ENCODE data around the gene IFITM1. TPM values are rescaled to one million over a fixed set of nuclear protein-coding genes. Genes with fewer than 3 reads are reported as not detected.
A peak's percentile ranks its signal among the peaks of the same experiment; 100 is the strongest.
"Not testable (repeated sequence)": the region's sequence is repeated elsewhere in the genome, so short reads cannot be mapped to it uniquely, and the experiment has no call there.

Gene IFITM1
- total and polyA plus RNA-seq, 2 experiments from 2014 or later, result 98.0 to 159 TPM

GRCh38 chr11:306645-307371, 7.0 kb upstream of the IFITM1 start:
- 89% methylated on average over 17 of the region's 17 CpGs for WGBS (ENCODE audit: low lambda C conversion rate, missing lambda C conversion rate)
- no peaks in the 10 kb centered on the region for H3K9me3 ChIP-seq (ENCODE audit: low read depth)

GRCh38 chr11:307766-308708, 5.8 kb upstream of the IFITM1 start, which contains the start of gene IFITM2:
IFITM2 (plus strand) TSS chr11:307816; CDS start chr11:308193, 377 bp downstream.
- 16% methylated on average over 19 of the region's 28 CpGs for WGBS (ENCODE audit: low lambda C conversion rate, missing lambda C conversion rate)
- peak within 1 kb of the TSS; percentile 82 for H3K27ac ChIP-seq
- not testable (repeated sequence) for H3K4me3 ChIP-seq; H3K36me3 ChIP-seq (replicated peaks; ENCODE audit: insufficient read depth, low read depth); H3K9me2 ChIP-seq (replicated peaks; ENCODE audit: insufficient read depth); H4K20me1 ChIP-seq (ENCODE audit: insufficient read depth, poor library complexity, severe bottlenecking); H3K27me3 ChIP-seq; H3K9me3 ChIP-seq (ENCODE audit: low read depth); H3K79me2 ChIP-seq; H2AFZ ChIP-seq
- H3K4me2 ChIP-seq, result peak within 1 kb of the TSS; percentile 79
- peaks cover 25% of the 10 kb centered on the region for H3K4me1 ChIP-seq (ENCODE audit: insufficient read depth)
- DNase-seq (ENCODE audit: low spot score), result peak; percentile 74

More at GRCh38 chr11:306645-307371, 7.0 kb upstream of the IFITM1 start:
- peak overlapping the region; percentile 82 for H3K27ac ChIP-seq
- H3K27me3 ChIP-seq, result no peaks in the 10 kb centered on the region
- no peaks in the 10 kb centered on the region for H3K9me2 ChIP-seq (replicated peaks; ENCODE audit: insufficient read depth)
- no peaks in the 10 kb centered on the region for H3K36me3 ChIP-seq (replicated peaks; ENCODE audit: insufficient read depth, low read depth)
- H3K4me1 ChIP-seq (ENCODE audit: insufficient read depth), result peaks cover 13% of the 10 kb centered on the region
- TF ChIP-seq EZH2 (IDR thresholded peaks at IDR 0.05; ENCODE audit: borderline replicate concordance) (no peak), CTCF (IDR thresholded peaks at IDR 0.05; ENCODE audit: poor library complexity) (no peak), EZH2phosphoT487 (IDR thresholded peaks at IDR 0.05; ENCODE audit: low read depth, severe bottlenecking, unreplicated experiment) (no peak)
- H3K79me2 ChIP-seq, result peaks cover 8% of the 10 kb centered on the region
- DNase-seq (ENCODE audit: low spot score), result no peak
- H2AFZ ChIP-seq, result no peak overlapping the region
- H3K4me2 ChIP-seq, result no peak overlapping the region
- H4K20me1 ChIP-seq (ENCODE audit: insufficient read depth, poor library complexity, severe bottlenecking), result no peaks in the 10 kb centered on the region
- no peak overlapping the region for H3K4me3 ChIP-seq

GRCh38 chr11:308740-309665, 4.8 kb upstream of the IFITM1 start:
- not testable (repeated sequence) for DNase-seq (ENCODE audit: low spot score); H3K79me2 ChIP-seq; H3K9me3 ChIP-seq (ENCODE audit: low read depth); H3K36me3 ChIP-seq (replicated peaks; ENCODE audit: insufficient read depth, low read depth); H2AFZ ChIP-seq; H3K9me2 ChIP-seq (replicated peaks; ENCODE audit: insufficient read depth); H4K20me1 ChIP-seq (ENCODE audit: insufficient read depth, poor library complexity, severe bottlenecking); H3K27me3 ChIP-seq
- Histone ChIP-seq H3K4me2 (peak overlapping the region; percentile 79), H3K4me3 (peak overlapping the region; percentile 15), H3K27ac (peak overlapping the region; percentile 82), H3K4me1 (ENCODE audit: insufficient read depth) (peaks cover 32% of the 10 kb centered on the region)
- 55% methylated on average over 24 of the region's 24 CpGs for WGBS (ENCODE audit: low lambda C conversion rate, missing lambda C conversion rate)

- 28% methylated on average over 5 of the region's 18 CpGs for WGBS (ENCODE audit: low lambda C conversion rate, missing lambda C conversion rate)
- not testable (repeated sequence) for H3K27me3 ChIP-seq; H3K36me3 ChIP-seq (replicated peaks; ENCODE audit: insufficient read depth, low read depth); H3K9me3 ChIP-seq (ENCODE audit: low read depth); DNase-seq (ENCODE audit: low spot score); H4K20me1 ChIP-seq (ENCODE audit: insufficient read depth, poor library complexity, severe bottlenecking); H3K9me2 ChIP-seq (replicated peaks; ENCODE audit: insufficient read depth); H3K4me3 ChIP-seq; H2AFZ ChIP-seq
- peaks cover 35% of the 10 kb centered on the region for H3K4me1 ChIP-seq (ENCODE audit: insufficient read depth)
- H3K27ac ChIP-seq, result peak overlapping the region; percentile 82
- peaks cover 10% of the 10 kb centered on the region for H3K79me2 ChIP-seq
- H3K4me2 ChIP-seq, result peak overlapping the region; percentile 79
These were observed 3.8 kb upstream of the IFITM1 start for GRCh38 chr11:309979-310572.

GRCh38 chr11:311013-311748, 2.7 kb upstream of the IFITM1 start:
- not testable (repeated sequence) for H3K9me3 ChIP-seq (ENCODE audit: low read depth); H3K4me3 ChIP-seq; DNase-seq (ENCODE audit: low spot score); H3K27me3 ChIP-seq; H3K36me3 ChIP-seq (replicated peaks; ENCODE audit: insufficient read depth, low read depth); H4K20me1 ChIP-seq (ENCODE audit: insufficient read depth, poor library complexity, severe bottlenecking); H3K27ac ChIP-seq; H2AFZ ChIP-seq; H3K9me2 ChIP-seq (replicated peaks; ENCODE audit: insufficient read depth)
- H3K4me1 ChIP-seq (ENCODE audit: insufficient read depth), result peaks cover 46% of the 10 kb centered on the region
- peak overlapping the region; percentile 84 for H3K4me2 ChIP-seq
- peaks cover 21% of the 10 kb centered on the region for H3K79me2 ChIP-seq
- WGBS (ENCODE audit: low lambda C conversion rate, missing lambda C conversion rate), result 10% methylated on average over 11 of the region's 71 CpGs
